GM18519 (cell line): Measurements from ENCODE around the gene CDCP1.
"Not testable (repeated sequence)": the region's sequence is repeated elsewhere in the genome, so short reads cannot be mapped to it uniquely, and the experiment has no call there.

Source experiments
- ATAC-seq: cut with Tn5 transposase; IDR thresholded peaks from one replicate; pipeline ENCODE4 v1.9.1; 2021; ENCODE audit warnings: mild to moderate bottlenecking, moderate library complexity; ENCODE audit not compliant: unreplicated experiment, low FRiP score

Gene CDCP1

GRCh38 chr3:45090855-45091254 is 55.3 kb downstream of the CDCP1 start:
- ATAC-seq: no peak

- ATAC-seq: no peak
Observed at GRCh38 chr3:45088543-45089358, 57.4 kb downstream of the CDCP1 start.

GRCh38 chr3:45087155-45087554 is 59.0 kb downstream of the CDCP1 start:
- ATAC-seq: no peak

- ATAC-seq: no peak
Observed at GRCh38 chr3:45084820-45085816, 61.1 kb downstream of the CDCP1 start.

GRCh38 chr3:45084361-45084760 is 61.8 kb downstream of the CDCP1 start:
- ATAC-seq: no peak

- no peak for ATAC-seq
Observed at GRCh38 chr3:45083023-45083422, 63.2 kb downstream of the CDCP1 start.

GRCh38 chr3:45082142-45082538 is 64.0 kb downstream of the CDCP1 start:
- no peak for ATAC-seq

- ATAC-seq: no peak
Observed at GRCh38 chr3:45081506-45082141, 64.6 kb downstream of the CDCP1 start.

- no peak for ATAC-seq
Observed at GRCh38 chr3:45080824-45081223, 65.4 kb downstream of the CDCP1 start.

- no peak for ATAC-seq
Observed at GRCh38 chr3:45079715-45080114, 66.5 kb downstream of the CDCP1 start.

- no peak for ATAC-seq
Observed at GRCh38 chr3:45078910-45079522, 67.2 kb downstream of the CDCP1 start.

GRCh38 chr3:45078256-45078655 is 67.9 kb downstream of the CDCP1 start:
- ATAC-seq: not testable (repeated sequence)

- no peak for ATAC-seq
Observed at GRCh38 chr3:45075821-45076625, 70.2 kb downstream of the CDCP1 start.

- no peak for ATAC-seq
Observed at GRCh38 chr3:45071075-45071474, 75.1 kb downstream of the CDCP1 start.

- no peak for ATAC-seq
Observed at GRCh38 chr3:45067941-45068340, 78.2 kb downstream of the CDCP1 start.

GRCh38 chr3:45067486-45067885 is 78.7 kb downstream of the CDCP1 start:
- ATAC-seq: no peak

GRCh38 chr3:45066109-45066801 is 79.9 kb downstream of the CDCP1 start:
- no peak for ATAC-seq

- ATAC-seq: no peak
Observed at GRCh38 chr3:45065373-45065720, 80.8 kb downstream of the CDCP1 start.
